Keratinocyte (primary cell): Measurements from ENCODE around the gene FOXJ1.

Experiments used
- CTCF ChIP-seq, 3 experiments: IDR thresholded peaks in 1 of 3; conservative IDR thresholded peaks in 1 of 3; optimal IDR thresholded peaks in 1 of 3; 2 replicates in 2 of 3; 3 replicates in 1 of 3; pipeline versions ENCODE3 to v1.5.1; 2011; ENCODE audit warnings: low read length in 3 of 3, mild to moderate bottlenecking in 3 of 3, moderate library complexity in 2 of 3, control low read depth in 1 of 3, inconsistent platforms in 1 of 3; ENCODE audit not compliant: insufficient read depth in 2 of 3; ENCODE audit errors: extremely low read depth in 1 of 3
- EZH2 ChIP-seq: IDR thresholded peaks from one replicate; pipeline ENCODE4 v1.6.1; 2012; ENCODE audit warnings: inconsistent platforms, mild to moderate bottlenecking, low read length, moderate library complexity

GRCh38 chr17:76137001-76137350 lies 4.1 kb downstream of the FOXJ1 start:
- TF ChIP-seq CTCF (optimal IDR thresholded peaks at IDR 0.05 in 1 of 3, IDR thresholded peaks at IDR 0.05 in 1 of 3, conservative IDR thresholded peaks at IDR 0.05 in 1 of 3; ENCODE audit: extremely low read depth in 1 of 3, insufficient read depth in 2 of 3, low read length in 3 of 3) (no peak), EZH2 (no peak)
